ENCODE results near the gene PGK2.

GRCh38 chr6:49835140-49835539 lies 48.1 kb upstream of the PGK2 start:
- TF ChIP-seq EZH2phosphoT487 (IDR thresholded peaks at IDR 0.05; ENCODE audit: low read depth) (no peak), CTCF (IDR thresholded peaks at IDR 0.05; ENCODE audit: low read depth, low read length) (no peak)

Data from OCI-LY3 (cell line).